Gastrocnemius medialis (tissue), 4 donors: Measurements from ENCODE around the gene ZBTB7B. TPM values are rescaled to one million over a fixed set of nuclear protein-coding genes. Genes with fewer than 3 reads are reported as not detected.

Experiments
- ATAC-seq, 2 donors: fragments of 150-250 bp; one replicate each; pipeline ENCODE4 v1.9.1; 2016
- DNase-seq, 2 donors: peaks; one replicate each; pipeline ENCODE4 v3.0.0-alpha.2; 2019
- H3K27ac ChIP-seq, 4 donors: fragments of 200-600 bp; sonication (generic); 1 replicate in 1 of 4; 2 replicates in 3 of 4; pipeline ENCODE4 v1.5.1; 2016 to 2018; ENCODE audit warnings: mild to moderate bottlenecking in 2 of 4, moderate library complexity in 1 of 4
- H3K27me3 ChIP-seq, 3 donors: fragments of 200-600 bp; sonication (generic) in 2 of 3; 1 replicate in 1 of 3; 2 replicates in 2 of 3; pipeline versions ENCODE4 v1.5.1 to v1.6.0; 2016 to 2019; ENCODE audit warnings: mild to moderate bottlenecking in 1 of 3, moderate library complexity in 1 of 3
- H3K36me3 ChIP-seq, 2 donors: fragments of 200-600 bp; sonication (generic) in 1 of 2; one replicate each; pipeline ENCODE4 v1.5.1; 2017 to 2018
- H3K4me1 ChIP-seq, 2 donors: fragments of 200-600 bp; sonication (generic) in 1 of 2; one replicate each; pipeline ENCODE4 v1.5.1; 2016 to 2017; ENCODE audit warnings: mild to moderate bottlenecking in 2 of 2
- H3K4me3 ChIP-seq, 4 donors: fragments of 200-600 bp; sonication (generic) in 3 of 4; 1 replicate in 1 of 4; 2 replicates in 3 of 4; pipeline ENCODE4 v1.5.1; 2016 to 2019; ENCODE audit warnings: mild to moderate bottlenecking in 2 of 4
- H3K9me3 ChIP-seq, 3 donors: fragments of 200-600 bp; sonication (generic) in 2 of 3; 1 replicate in 1 of 3; 2 replicates in 2 of 3; pipeline ENCODE4 v1.5.1; 2016 to 2019
- POLR2A ChIP-seq, 2 donors: fragments of 450-650 bp; IDR thresholded peaks; one replicate each; pipeline ENCODE4 v1.6.1; 2017; ENCODE audit warnings: antibody characterized with exemption in 2 of 2, mild to moderate bottlenecking in 2 of 2, moderate library complexity in 2 of 2
- in situ Hi-C, 4 donors: fragments of 200-750 bp; cut with MboI; loops; one replicate each; pipeline versions ENCODE4 v1.15.0 to v1.8.0; 2017; ENCODE audit warnings: low sequenced_read_pairs in 4 of 4
- intact Hi-C: fragments of 100-400 bp; cut with DNase I; formaldehyde crosslinking; loops from one replicate; pipeline ENCODE4 v1.15.1; 2023; ENCODE audit warnings: low total_unique reads
- total RNA-seq, 4 donors: library from RNA; depleted of rRNA; stranded (reverse); fragments of >200 nt; gene quantifications; one replicate each; pipeline versions ENCODE4 v1.1.0 to v1.2.3, GENCODE V29; 2016
- TF ChIP-seq, protein P1 (sequence below), 5 experiments: fragments of 450-650 bp in 3 of 5; fragments of 200-600 bp in 2 of 5; sonication (generic) in 2 of 5; IDR thresholded peaks in 4 of 5; conservative IDR thresholded peaks in 1 of 5; 1 replicate in 4 of 5; 2 replicates in 1 of 5; pipeline ENCODE4 v1.5.1; 2016 to 2019; ENCODE audit warnings: antibody characterized with exemption in 5 of 5, mild to moderate bottlenecking in 3 of 5, moderate library complexity in 3 of 5

The ZBTB7B gene
- total RNA-seq, 4 donors from 2014 or later: 61.3 to 100 (median 73.1) TPM

GRCh38 chr1:155034318-155035208 lies 32.0 kb downstream of the ZBTB7B start:
- ATAC-seq: no peak
- TF ChIP-seq, protein P1, sequence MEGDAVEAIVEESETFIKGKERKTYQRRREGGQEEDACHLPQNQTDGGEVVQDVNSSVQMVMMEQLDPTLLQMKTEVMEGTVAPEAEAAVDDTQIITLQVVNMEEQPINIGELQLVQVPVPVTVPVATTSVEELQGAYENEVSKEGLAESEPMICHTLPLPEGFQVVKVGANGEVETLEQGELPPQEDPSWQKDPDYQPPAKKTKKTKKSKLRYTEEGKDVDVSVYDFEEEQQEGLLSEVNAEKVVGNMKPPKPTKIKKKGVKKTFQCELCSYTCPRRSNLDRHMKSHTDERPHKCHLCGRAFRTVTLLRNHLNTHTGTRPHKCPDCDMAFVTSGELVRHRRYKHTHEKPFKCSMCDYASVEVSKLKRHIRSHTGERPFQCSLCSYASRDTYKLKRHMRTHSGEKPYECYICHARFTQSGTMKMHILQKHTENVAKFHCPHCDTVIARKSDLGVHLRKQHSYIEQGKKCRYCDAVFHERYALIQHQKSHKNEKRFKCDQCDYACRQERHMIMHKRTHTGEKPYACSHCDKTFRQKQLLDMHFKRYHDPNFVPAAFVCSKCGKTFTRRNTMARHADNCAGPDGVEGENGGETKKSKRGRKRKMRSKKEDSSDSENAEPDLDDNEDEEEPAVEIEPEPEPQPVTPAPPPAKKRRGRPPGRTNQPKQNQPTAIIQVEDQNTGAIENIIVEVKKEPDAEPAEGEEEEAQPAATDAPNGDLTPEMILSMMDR (IDR thresholded peaks at IDR 0.05 in 4 of 5, conservative IDR thresholded peaks at IDR 0.05 in 1 of 5): no peak
- no peak for TF ChIP-seq POLR2A (IDR thresholded peaks at IDR 0.05)
- no peak for DNase-seq
- H3K27ac ChIP-seq: no peak overlapping the region
- H3K4me3 ChIP-seq: no peak overlapping the region
- intact Hi-C loops (no loop called here), in situ Hi-C loops (no loop called here)
- H3K36me3 ChIP-seq: no peaks in the 10 kb centered on the region
- no peaks in the 10 kb centered on the region for H3K27me3 ChIP-seq
- peaks cover 0 to 10% of the 10 kb centered on the region in 2 donors for H3K4me1 ChIP-seq
- no peaks in the 10 kb centered on the region for H3K9me3 ChIP-seq

DNA sequence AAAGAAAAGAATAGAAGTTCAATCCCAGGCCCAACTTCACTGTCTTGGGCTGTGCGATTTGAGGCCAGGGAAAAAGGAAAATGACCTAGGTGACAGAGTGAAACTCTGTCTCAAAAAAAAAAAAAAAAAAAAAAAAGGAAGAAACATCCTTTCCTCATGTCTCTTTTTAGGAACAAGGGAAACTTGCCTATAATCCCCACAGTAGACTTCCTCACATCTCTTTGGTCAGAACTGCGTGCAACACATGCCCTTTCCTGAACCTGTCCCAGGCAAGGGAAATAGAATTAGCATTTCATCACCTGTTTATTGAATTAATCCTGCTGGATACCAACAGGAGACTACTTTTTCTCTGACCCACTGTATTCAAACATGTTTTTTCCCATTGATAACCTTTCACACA lies 33.3 kb downstream of the ZBTB7B start:
- no peak overlapping the region for H3K27ac ChIP-seq
- H3K36me3 ChIP-seq: no peaks in the 10 kb centered on the region
- DNase-seq (no peak), ATAC-seq (no peak)
- H3K9me3 ChIP-seq: no peaks in the 10 kb centered on the region
- no peak overlapping the region for H3K4me3 ChIP-seq
- TF ChIP-seq, protein P1 (IDR thresholded peaks at IDR 0.05 in 4 of 5, conservative IDR thresholded peaks at IDR 0.05 in 1 of 5): no peak
- no peak for TF ChIP-seq POLR2A (IDR thresholded peaks at IDR 0.05)
- peaks cover 0 to 10% of the 10 kb centered on the region in 2 donors for H3K4me1 ChIP-seq
- H3K27me3 ChIP-seq: no peaks in the 10 kb centered on the region
- intact Hi-C loops: no loop called here
- in situ Hi-C loops: no loop called here

- Histone ChIP-seq H3K36me3 (no peaks in the 10 kb centered on the region), H3K4me1 (peaks cover 0 to 10% of the 10 kb centered on the region in 2 donors), H3K4me3 (no peak overlapping the region), H3K27ac (no peak overlapping the region), H3K9me3 (no peaks in the 10 kb centered on the region), H3K27me3 (no peaks in the 10 kb centered on the region)
- intact Hi-C loops: no loop called here
- DNase-seq (no peak), ATAC-seq (no peak)
- in situ Hi-C loops: no loop called here
- no peak for TF ChIP-seq POLR2A (IDR thresholded peaks at IDR 0.05)
- TF ChIP-seq, protein P1 (IDR thresholded peaks at IDR 0.05 in 4 of 5, conservative IDR thresholded peaks at IDR 0.05 in 1 of 5): no peak
These were observed 34.4 kb downstream of the ZBTB7B start for GRCh38 chr1:155037043-155037442.

DNA sequence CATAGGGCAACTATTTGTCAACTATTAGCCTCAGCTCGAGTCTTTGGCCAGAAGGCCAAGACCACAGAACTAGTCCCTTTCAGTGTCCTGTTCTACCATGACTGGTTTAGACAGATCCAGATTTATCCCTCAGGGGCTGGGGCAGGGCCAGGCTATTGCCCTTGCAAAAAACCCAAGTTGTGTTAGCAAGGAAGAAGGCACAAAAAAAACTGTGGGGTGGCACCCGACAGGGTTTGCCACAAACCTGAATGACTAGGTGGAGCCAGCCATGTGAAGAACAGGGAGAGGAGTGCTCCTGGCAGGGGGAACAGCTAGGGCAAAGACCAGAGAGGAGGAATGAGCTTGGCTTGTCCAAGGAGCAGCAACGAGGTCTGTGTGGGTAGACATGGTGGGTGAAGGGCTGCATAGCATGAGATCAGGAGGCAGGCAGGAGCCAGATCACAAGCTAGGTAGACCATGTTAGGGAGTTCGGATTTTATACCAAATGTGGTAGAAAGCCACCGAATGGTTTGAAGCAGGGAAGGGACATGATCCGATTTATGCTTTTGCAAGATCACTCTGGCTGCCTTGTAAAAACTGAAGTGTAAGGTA lies 35.3 kb downstream of the ZBTB7B start:
- intact Hi-C loops (no loop called here), in situ Hi-C loops (no loop called here)
- Histone ChIP-seq H3K27ac (peak overlapping the region in 1 of 4 donors; percentile 81), H3K9me3 (no peaks in the 10 kb centered on the region), H3K36me3 (no peaks in the 10 kb centered on the region), H3K4me1 (peaks cover 0 to 10% of the 10 kb centered on the region in 2 donors), H3K4me3 (no peak overlapping the region), H3K27me3 (no peaks in the 10 kb centered on the region)
- ATAC-seq: no peak
- DNase-seq: no peak
- TF ChIP-seq, protein P1 (IDR thresholded peaks at IDR 0.05 in 4 of 5, conservative IDR thresholded peaks at IDR 0.05 in 1 of 5): no peak
- no peak for TF ChIP-seq POLR2A (IDR thresholded peaks at IDR 0.05)
